HG03060 (cell line): ENCODE results near the gene CMC2.

Source experiments
- ATAC-seq: cut with Tn5 transposase; IDR thresholded peaks from one replicate; pipeline ENCODE4 v1.9.1; 2021; ENCODE audit warnings: low read depth, moderate number of reproducible peaks; ENCODE audit not compliant: unreplicated experiment

The CMC2 gene

GRCh38 chr16:81003610-81004460 lies 2.9 kb downstream of the CMC2 start:
- no peak for ATAC-seq

DNA sequence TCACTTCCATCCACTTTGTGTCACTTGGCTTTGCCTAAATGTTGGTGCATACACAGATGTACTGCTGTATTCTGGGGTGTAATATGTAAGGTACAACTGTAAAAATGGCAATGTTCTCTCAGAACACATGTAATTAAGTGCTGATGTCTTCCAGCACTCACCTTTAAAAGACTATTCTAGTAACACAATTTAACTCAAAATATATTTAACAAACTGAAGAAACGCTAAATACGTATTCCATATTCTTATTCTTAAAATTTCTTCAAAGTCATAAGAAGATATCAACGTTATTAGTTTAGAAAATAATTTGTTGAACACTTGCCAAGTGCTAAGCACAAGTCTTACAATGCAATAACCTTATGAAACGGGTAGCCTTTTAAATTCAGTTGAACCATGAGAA lies 3.6 kb downstream of the CMC2 start:
- ATAC-seq = no peak

DNA sequence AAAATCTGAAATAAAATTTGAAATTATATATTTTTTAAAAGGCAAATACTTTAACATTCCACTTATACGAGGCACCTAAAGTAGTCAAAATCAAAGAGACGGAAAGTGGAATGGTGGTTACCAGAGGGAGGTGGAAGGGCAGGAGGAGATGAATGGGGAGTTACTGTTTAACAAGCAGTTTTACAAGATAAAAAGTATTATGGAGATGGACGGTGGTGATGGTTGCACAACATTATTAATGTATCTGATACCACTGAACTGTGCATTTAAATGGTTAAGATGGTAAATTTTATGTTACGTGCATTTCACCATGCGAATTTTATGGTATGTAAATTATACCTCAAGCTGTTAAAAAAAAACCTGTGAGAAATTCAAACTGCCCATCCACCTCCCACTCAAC lies 5.4 kb downstream of the CMC2 start:
- ATAC-seq = no peak

GRCh38 chr16:81000873-81001272 lies 5.8 kb downstream of the CMC2 start:
- ATAC-seq = no peak

- no peak for ATAC-seq
Measured at GRCh38 chr16:80997964-80998620, 8.6 kb downstream of the CMC2 start.

GRCh38 chr16:80997139-80997798 lies 9.4 kb downstream of the CMC2 start:
- peak; percentile 51 for ATAC-seq

GRCh38 chr16:80996688-80997138 lies 10.0 kb downstream of the CMC2 start:
- ATAC-seq = no peak

DNA sequence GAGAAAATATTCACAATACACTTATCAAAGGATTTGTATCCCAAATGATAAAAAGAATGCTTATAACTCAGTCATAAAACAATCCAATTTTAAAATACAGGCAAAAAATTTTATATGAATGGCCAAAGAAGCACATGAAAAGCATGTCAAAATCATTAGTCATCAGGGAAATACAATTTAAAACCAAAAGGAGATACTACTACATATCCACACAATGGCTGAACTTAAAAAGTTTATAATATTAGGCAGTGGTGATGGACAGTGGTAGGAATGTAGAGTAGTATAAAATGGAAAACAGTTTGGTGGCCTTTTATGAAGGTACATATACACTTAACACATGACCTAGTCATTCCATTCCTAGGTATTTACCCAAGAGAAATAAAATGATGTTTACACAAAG lies 12.2 kb downstream of the CMC2 start:
- no peak for ATAC-seq

GRCh38 chr16:80993834-80994233 lies 12.9 kb downstream of the CMC2 start:
- ATAC-seq = no peak

DNA sequence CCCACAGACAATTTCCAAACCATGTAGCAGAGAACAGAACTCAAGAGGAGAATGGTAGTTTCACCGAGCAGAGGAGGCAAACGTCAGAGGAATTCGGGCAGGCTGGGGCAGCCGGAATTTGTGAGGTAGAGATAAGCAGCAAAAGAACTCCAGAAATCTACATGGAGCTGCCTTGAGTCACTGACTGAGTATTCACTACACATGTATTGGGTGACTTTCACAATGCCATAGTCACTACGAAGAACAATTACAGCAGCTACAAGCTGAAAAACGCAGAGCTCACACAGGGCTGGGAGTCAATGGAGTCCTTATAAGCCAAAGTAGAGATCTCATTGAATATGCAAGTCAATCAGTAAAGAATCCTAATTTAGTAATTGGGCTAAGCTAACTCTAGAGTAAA lies 13.4 kb downstream of the CMC2 start:
- no peak for ATAC-seq

- no peak for ATAC-seq
Measured at GRCh38 chr16:80992676-80993293, 13.9 kb downstream of the CMC2 start.

- no peak for ATAC-seq
Measured at GRCh38 chr16:80991792-80992430, 14.8 kb downstream of the CMC2 start.

- ATAC-seq = no peak
Measured at GRCh38 chr16:80990978-80991377, 15.7 kb downstream of the CMC2 start.

GRCh38 chr16:80990577-80990976 lies 16.1 kb downstream of the CMC2 start:
- no peak for ATAC-seq

- ATAC-seq = no peak
Measured at GRCh38 chr16:80989801-80990200, 16.9 kb downstream of the CMC2 start.

- no peak for ATAC-seq
Measured at GRCh38 chr16:80988756-80989155, 17.9 kb downstream of the CMC2 start.

- ATAC-seq = no peak
Measured at GRCh38 chr16:80986557-80986956, 20.1 kb downstream of the CMC2 start.

- no peak for ATAC-seq
Measured at GRCh38 chr16:80985611-80986010, 21.1 kb downstream of the CMC2 start.

- ATAC-seq = no peak
Measured at GRCh38 chr16:80984124-80984892, 22.4 kb downstream of the CMC2 start.

GRCh38 chr16:80982646-80983045 lies 24.0 kb downstream of the CMC2 start:
- ATAC-seq = no peak
